BLaER1 treated with 17β-estradiol and CSF1 and Interleukin-3, amounts not matched to agents 10 nM and 100 nM (cell line): Measurements from ENCODE around the gene ACR.

Source experiments
- H3K27ac ChIP-seq, 11 experiments: shearing (Covaris generic); formaldehyde crosslinking; 2 replicates each; pipeline ENCODE4 v1.8.1; 2022
- H3K27me3 ChIP-seq, 11 experiments: shearing (Covaris generic); formaldehyde crosslinking; 2 replicates each; pipeline ENCODE4 v1.8.1; 2022
- H3K36me3 ChIP-seq, 11 experiments: shearing (Covaris generic); formaldehyde crosslinking; 2 replicates each; pipeline ENCODE4 v1.8.1; 2022
- H3K4me1 ChIP-seq, 10 experiments: shearing (Covaris generic); formaldehyde crosslinking; 2 replicates each; pipeline ENCODE4 v1.8.1; 2022
- H3K4me2 ChIP-seq, 11 experiments: shearing (Covaris generic); formaldehyde crosslinking; 2 replicates each; pipeline ENCODE4 v1.8.1; 2022
- H3K4me3 ChIP-seq, 10 experiments: shearing (Covaris generic); formaldehyde crosslinking; 2 replicates each; pipeline ENCODE4 v1.8.1; 2022
- H3K9ac ChIP-seq, 11 experiments: shearing (Covaris generic); formaldehyde crosslinking; 2 replicates each; pipeline ENCODE4 v1.8.1; 2022
- H3K9me3 ChIP-seq, 11 experiments: shearing (Covaris generic); formaldehyde crosslinking; replicated peaks in 1 of 11; 2 replicates each; pipeline ENCODE4 v1.8.1; 2022
- H4K20me1 ChIP-seq, 11 experiments: shearing (Covaris generic); formaldehyde crosslinking; 2 replicates each; pipeline ENCODE4 v1.8.1; 2022
- Cebpa-rat ChIP-seq, 11 experiments: shearing (Covaris generic); IDR thresholded peaks; 2 replicates each; pipeline ENCODE4 v1.8.1; 2022

Gene ACR

DNA sequence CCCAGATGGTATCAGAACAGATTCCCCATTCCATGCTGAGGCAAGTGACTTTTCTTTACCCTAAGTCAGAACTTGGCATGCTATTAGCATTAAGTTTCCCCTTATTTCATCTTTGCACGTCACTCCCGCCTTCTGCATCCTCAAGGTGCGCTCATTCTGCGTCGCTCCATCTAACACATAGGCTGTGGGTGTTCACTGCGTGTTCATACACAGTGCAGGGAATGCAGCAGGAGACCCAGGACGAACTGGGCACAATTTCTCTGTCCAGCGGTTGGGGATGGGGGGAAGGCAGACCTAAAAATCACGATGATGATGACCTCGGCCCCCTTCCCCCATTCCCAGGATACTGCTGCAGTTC lies 19.7 kb upstream of the ACR start:
- Histone ChIP-seq H3K4me3 (no peak overlapping the region), H3K9me3 (no peaks in the 10 kb centered on the region), H3K27ac (no peak overlapping the region), H4K20me1 (peaks cover 0 to 32% (median 16%) of the 10 kb centered on the region in 11 experiments; a peak in 14 of 22 replicates), H3K4me2 (no peak overlapping the region), H3K36me3 (peaks cover 0 to 78% (median 21%) of the 10 kb centered on the region in 11 experiments; a peak in 15 of 22 replicates), H3K27me3 (no peaks in the 10 kb centered on the region), H3K4me1 (peaks cover 12 to 24% (median 18%) of the 10 kb centered on the region in 10 experiments; a peak in 19 of 20 replicates), H3K9ac (no peak overlapping the region)
- no peak for TF ChIP-seq Cebpa-rat (IDR thresholded peaks at IDR 0.05)

DNA sequence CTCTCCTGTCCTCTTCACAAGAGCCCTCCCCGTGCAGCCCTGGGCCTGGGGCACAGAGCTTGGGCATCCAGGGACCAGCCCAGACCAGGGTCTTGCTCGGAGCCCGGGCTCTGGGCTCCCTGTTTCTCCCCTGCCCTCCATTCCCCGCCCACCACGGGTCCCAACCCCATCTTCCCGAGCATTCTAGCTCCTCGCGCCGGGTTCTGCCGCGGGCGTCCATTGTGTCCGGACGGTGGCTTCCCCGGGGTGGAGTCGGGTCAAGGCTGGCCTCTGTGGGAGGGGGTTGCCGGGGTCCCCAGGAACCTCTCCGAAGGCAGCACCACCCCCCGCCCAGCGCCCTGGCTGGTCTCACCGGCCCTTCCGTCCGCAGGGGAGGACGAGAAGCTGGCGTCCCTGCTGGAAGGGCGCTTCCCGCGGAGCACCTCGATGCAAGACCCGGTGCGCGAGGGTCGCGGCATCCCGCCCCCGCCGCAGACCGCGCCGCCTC lies 18.1 kb upstream of the ACR start:
- Histone ChIP-seq H3K9ac (no peak overlapping the region), H3K4me3 (no peak overlapping the region), H3K27me3 (no peaks in the 10 kb centered on the region), H4K20me1 (peaks cover 0 to 45% (median 31%) of the 10 kb centered on the region in 11 experiments; a peak in 14 of 22 replicates), H3K27ac (no peak overlapping the region), H3K9me3 (no peaks in the 10 kb centered on the region), H3K4me1 (peaks cover 17 to 28% (median 22%) of the 10 kb centered on the region in 10 experiments), H3K4me2 (no peak overlapping the region), H3K36me3 (peaks cover 0 to 81% (median 26%) of the 10 kb centered on the region in 11 experiments; a peak in 16 of 22 replicates)
- TF ChIP-seq Cebpa-rat (IDR thresholded peaks at IDR 0.05) = no peak

- Histone ChIP-seq H3K4me2 (no peak overlapping the region), H4K20me1 (peaks cover 0 to 52% (median 36%) of the 10 kb centered on the region in 11 experiments; a peak in 14 of 22 replicates), H3K27ac (no peak overlapping the region), H3K9me3 (no peaks in the 10 kb centered on the region), H3K4me1 (peaks cover 17 to 32% (median 23%) of the 10 kb centered on the region in 10 experiments), H3K27me3 (no peaks in the 10 kb centered on the region), H3K36me3 (peaks cover 0 to 82% (median 33%) of the 10 kb centered on the region in 11 experiments; a peak in 16 of 22 replicates), H3K9ac (no peak overlapping the region), H3K4me3 (no peak overlapping the region)
- no peak for TF ChIP-seq Cebpa-rat (IDR thresholded peaks at IDR 0.05)
These were observed 17.4 kb upstream of the ACR start for GRCh38 chr22:50720301-50721256.

DNA sequence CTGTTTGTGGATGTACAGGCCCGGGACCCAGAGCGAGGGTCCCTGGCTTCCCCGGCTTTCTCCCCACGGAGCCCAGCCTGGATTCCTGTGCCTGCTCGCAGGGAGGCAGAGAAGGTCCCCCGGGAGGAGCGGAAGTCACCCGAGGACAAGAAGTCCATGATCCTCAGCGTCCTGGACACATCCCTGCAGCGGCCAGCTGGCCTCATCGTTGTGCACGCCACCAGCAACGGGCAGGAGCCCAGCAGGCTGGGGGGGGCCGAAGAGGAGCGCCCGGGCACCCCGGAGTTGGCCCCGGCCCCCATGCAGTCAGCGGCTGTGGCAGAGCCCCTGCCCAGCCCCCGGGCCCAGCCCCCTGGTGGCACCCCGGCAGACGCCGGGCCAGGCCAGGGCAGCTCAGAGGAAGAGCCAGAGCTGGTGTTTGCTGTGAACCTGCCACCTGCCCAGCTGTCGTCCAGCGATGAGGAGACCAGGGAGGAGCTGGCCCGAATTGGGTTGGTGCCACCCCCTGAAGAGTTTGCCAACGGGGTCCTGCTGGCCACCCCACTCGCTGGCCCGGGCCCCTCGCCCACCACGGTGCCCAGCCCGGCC lies 16.7 kb upstream of the ACR start:
- Histone ChIP-seq H3K9me3 (no peaks in the 10 kb centered on the region), H3K4me3 (no peak overlapping the region), H3K9ac (no peak overlapping the region), H4K20me1 (peaks cover 0 to 60% (median 42%) of the 10 kb centered on the region in 11 experiments; a peak in 15 of 22 replicates), H3K4me2 (no peak overlapping the region), H3K36me3 (peaks cover 0 to 89% (median 41%) of the 10 kb centered on the region in 11 experiments; a peak in 17 of 22 replicates), H3K4me1 (peaks cover 17 to 32% (median 23%) of the 10 kb centered on the region in 10 experiments), H3K27ac (no peak overlapping the region), H3K27me3 (no peaks in the 10 kb centered on the region)
- no peak for TF ChIP-seq Cebpa-rat (IDR thresholded peaks at IDR 0.05)

DNA sequence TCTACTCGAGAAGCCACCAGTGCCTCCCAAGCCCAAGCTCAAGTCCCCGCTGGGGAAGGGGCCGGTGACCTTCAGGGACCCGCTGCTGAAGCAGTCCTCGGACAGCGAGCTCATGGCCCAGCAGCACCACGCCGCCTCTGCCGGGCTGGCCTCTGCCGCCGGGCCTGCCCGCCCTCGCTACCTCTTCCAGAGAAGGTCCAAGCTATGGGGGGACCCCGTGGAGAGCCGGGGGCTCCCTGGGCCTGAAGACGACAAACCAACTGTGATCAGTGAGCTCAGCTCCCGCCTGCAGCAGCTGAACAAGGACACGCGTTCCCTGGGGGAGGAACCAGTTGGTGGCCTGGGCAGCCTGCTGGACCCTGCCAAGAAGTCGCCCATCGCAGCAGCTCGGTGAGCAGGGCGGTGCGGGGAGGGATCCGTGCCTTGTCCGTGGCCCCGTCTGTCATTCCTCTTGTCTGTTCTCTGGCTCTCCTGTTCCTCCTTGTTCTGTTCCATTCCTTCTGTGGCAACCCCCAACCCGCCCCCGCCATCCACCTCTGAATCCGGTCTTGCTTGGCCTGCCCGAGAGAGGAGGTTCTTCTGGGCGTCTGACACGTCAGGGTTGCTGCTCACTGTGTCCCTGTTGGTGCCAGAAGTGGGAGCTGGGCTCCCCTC lies 15.8 kb upstream of the ACR start:
- peaks cover 0 to 68% (median 50%) of the 10 kb centered on the region in 11 experiments; a peak in 15 of 22 replicates for H4K20me1 ChIP-seq
- H3K4me3 ChIP-seq = no peak overlapping the region
- H3K27ac ChIP-seq = no peak overlapping the region
- H3K9me3 ChIP-seq = no peaks in the 10 kb centered on the region
- H3K36me3 ChIP-seq = peaks cover 0 to 89% (median 47%) of the 10 kb centered on the region in 11 experiments; a peak in 17 of 22 replicates
- H3K4me2 ChIP-seq = no peak overlapping the region; a peak in 2 of 22 replicates
- no peaks in the 10 kb centered on the region for H3K27me3 ChIP-seq
- H3K4me1 ChIP-seq = peaks cover 17 to 32% (median 23%) of the 10 kb centered on the region in 10 experiments
- no peak overlapping the region for H3K9ac ChIP-seq
- no peak for TF ChIP-seq Cebpa-rat (IDR thresholded peaks at IDR 0.05)

GRCh38 chr22:50722716-50723428 lies 15.1 kb upstream of the ACR start:
- peak overlapping the region in 1 of 11 experiments; percentile 42; a peak in 1 of 22 replicates for H3K9ac ChIP-seq
- H3K4me2 ChIP-seq = peak overlapping the region in 8 of 11 experiments; percentile 22 to 74 (median 54); a peak in 12 of 22 replicates
- H4K20me1 ChIP-seq = peaks cover 0 to 75% (median 55%) of the 10 kb centered on the region in 11 experiments; a peak in 15 of 22 replicates
- no peaks in the 10 kb centered on the region for H3K27me3 ChIP-seq
- H3K4me3 ChIP-seq = no peak overlapping the region
- H3K27ac ChIP-seq = no peak overlapping the region
- H3K9me3 ChIP-seq = no peaks in the 10 kb centered on the region
- no peak for TF ChIP-seq Cebpa-rat (IDR thresholded peaks at IDR 0.05)
- peaks cover 17 to 33% (median 23%) of the 10 kb centered on the region in 10 experiments for H3K4me1 ChIP-seq
- peaks cover 0 to 89% (median 47%) of the 10 kb centered on the region in 11 experiments; a peak in 17 of 22 replicates for H3K36me3 ChIP-seq

GRCh38 chr22:50723991-50724390 lies 14.0 kb upstream of the ACR start:
- Histone ChIP-seq H3K4me3 (no peak overlapping the region), H3K27me3 (no peaks in the 10 kb centered on the region), H3K9me3 (no peaks in the 10 kb centered on the region), H4K20me1 (peaks cover 0 to 79% (median 65%) of the 10 kb centered on the region in 11 experiments; a peak in 15 of 22 replicates), H3K27ac (peak overlapping the region in 1 of 11 experiments; percentile 7; a peak in 1 of 22 replicates), H3K4me1 (peaks cover 17 to 44% (median 31%) of the 10 kb centered on the region in 10 experiments), H3K9ac (peak overlapping the region in 3 of 11 experiments; percentile 32 to 42 (median 40); a peak in 4 of 22 replicates), H3K4me2 (peak overlapping the region; percentile 22 to 74 (median 54)), H3K36me3 (peaks cover 0 to 87% (median 47%) of the 10 kb centered on the region in 11 experiments; a peak in 17 of 22 replicates)
- TF ChIP-seq Cebpa-rat (IDR thresholded peaks at IDR 0.05) = no peak

DNA sequence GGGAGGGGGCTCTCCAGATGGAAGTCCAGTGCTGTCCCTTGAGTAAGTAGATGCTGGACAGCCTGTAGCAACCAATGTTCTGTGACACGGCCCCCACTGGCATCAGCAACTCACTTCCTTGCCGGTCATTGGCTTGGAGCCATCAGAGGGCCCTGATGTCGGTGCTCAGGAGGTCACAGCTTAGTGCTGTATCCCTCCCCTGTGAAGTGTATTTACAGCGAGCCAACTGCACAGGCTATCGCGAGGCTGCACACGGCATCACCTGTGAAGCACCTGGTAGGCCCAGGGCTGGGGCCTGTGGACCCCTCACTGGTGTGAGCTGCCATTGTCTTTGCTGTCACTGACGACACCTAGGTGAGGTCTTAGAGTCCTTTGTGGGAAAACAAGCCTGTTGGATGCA lies 13.4 kb upstream of the ACR start:
- H3K4me1 ChIP-seq = peaks cover 17 to 49% (median 33%) of the 10 kb centered on the region in 10 experiments
- no peak overlapping the region for H3K4me3 ChIP-seq
- peaks cover 0 to 84% (median 69%) of the 10 kb centered on the region in 11 experiments; a peak in 15 of 22 replicates for H4K20me1 ChIP-seq
- no peak for TF ChIP-seq Cebpa-rat (IDR thresholded peaks at IDR 0.05)
- H3K27me3 ChIP-seq = no peaks in the 10 kb centered on the region
- H3K9me3 ChIP-seq = no peaks in the 10 kb centered on the region
- H3K4me2 ChIP-seq = peak overlapping the region; percentile 22 to 74 (median 54); a peak in 21 of 22 replicates
- H3K36me3 ChIP-seq = peaks cover 0 to 80% (median 48%) of the 10 kb centered on the region in 11 experiments; a peak in 17 of 22 replicates
- H3K27ac ChIP-seq = no peak overlapping the region
- H3K9ac ChIP-seq = no peak overlapping the region
